Stimulated activated CD4-positive, alpha-beta T cell treated with anti-CD3 and anti-CD28 coated beads, TNF-alpha, amount 100 ng/mL, for 1 hour (primary cell): ENCODE data around the gene SAMD9.
"Not testable (repeated sequence)": the region's sequence is repeated elsewhere in the genome, so short reads cannot be mapped to it uniquely, and the experiment has no call there.

ENCODE experiments used
- DNase-seq, 3 donors: peaks; one replicate each; pipeline ENCODE4 v3.0.0-alpha.2; 2020; ENCODE audit warnings: low read depth in 3 of 3, low spot score in 1 of 3

The SAMD9 gene

GRCh38 chr7:93117852-93118530, at the start of gene SAMD9:
SAMD9 (minus strand) TSS chr7:93117979; CDS start chr7:93106097, 11,882 bp downstream.
- DNase-seq, result peak in 2 of 3 donors; percentile 11 to 12

DNA sequence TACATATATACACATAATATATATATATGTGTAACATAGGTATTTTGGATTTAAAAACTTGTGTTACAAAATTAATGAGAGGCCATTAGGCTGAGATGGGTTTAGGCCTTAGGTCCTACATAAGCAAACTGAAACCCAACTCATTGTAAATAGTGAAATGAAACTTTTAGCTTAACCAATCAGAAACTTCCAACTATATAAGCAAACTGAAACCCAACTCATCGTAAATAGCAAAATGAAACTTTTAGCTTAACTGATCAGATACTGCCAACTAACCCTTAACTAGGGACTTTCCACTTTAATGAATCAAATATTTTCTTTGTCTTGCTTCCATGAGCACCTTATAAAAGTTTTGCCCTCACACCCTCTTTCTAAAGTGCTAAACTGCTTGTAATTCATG, 47.7 kb upstream of the SAMD9 start:
- no peak for DNase-seq

DNA sequence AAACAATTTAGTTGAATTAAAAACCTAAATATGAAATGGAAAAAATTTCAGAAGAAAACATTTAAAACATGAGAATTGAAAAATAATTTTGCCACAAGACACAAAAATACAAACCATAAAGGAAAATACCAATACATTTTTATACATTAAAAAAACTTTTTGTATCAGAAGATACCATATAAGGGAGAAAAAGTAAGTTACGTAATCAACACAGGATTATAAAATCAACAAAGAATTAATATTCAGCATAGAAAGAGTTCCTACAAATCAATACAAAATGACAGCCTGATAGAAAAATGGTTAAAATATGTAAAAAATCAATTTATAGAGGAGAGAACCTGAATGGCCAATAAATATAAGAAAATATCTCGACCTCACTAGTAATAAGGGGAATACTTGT, 47.0 kb upstream of the SAMD9 start:
- DNase-seq, result no peak

GRCh38 chr7:93161181-93161762, 43.5 kb upstream of the SAMD9 start:
- no peak for DNase-seq

DNA sequence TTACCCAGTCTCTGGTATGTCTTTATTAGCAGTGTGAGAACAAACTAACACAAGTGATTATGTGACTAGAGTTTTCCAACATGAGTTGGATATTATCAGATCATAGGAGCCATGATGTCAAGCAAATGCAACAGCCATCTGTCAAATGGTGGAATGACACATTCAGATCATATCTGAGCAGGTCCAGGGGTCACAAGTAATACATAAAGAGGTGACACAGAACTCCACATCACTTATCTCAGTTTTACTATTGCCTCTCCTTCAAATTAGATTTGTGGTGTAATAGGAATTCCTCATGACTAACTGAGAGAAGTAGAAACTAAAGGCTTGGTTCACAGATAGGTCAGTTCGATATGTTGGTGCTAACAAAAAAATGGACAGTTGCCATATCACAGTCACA, 42.6 kb upstream of the SAMD9 start:
- no peak for DNase-seq

- DNase-seq, result no peak
These were observed 41.7 kb upstream of the SAMD9 start for GRCh38 chr7:93159490-93159889.

DNA sequence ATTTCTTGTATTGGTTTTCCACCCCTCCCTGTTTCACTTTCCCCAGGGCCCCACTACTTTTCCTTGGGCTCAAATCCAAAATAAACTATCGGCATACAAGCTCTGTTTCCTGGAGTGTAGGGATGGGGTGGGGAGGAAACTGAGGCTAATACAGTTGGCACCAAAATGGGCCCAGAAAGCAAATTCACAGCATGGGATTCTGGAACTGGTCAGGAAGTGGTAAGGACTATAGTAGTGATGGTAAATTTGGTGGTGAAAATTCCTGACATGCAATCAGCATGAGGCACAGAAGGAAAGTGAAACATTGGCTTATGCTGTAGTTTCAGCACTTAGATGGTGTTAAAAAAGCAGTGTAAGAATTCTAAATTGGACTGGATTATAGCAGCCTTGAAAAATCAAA, 39.1 kb upstream of the SAMD9 start:
- no peak for DNase-seq

GRCh38 chr7:93150200-93150835, 32.5 kb upstream of the SAMD9 start:
- DNase-seq, result no peak

- no peak for DNase-seq
These were observed 30.9 kb upstream of the SAMD9 start for GRCh38 chr7:93148727-93149126.

- DNase-seq, result no peak
These were observed 30.4 kb upstream of the SAMD9 start, which contains the start of gene SAMD9L for GRCh38 chr7:93148144-93148543. SAMD9L (minus strand) TSS chr7:93148385; CDS start chr7:93135971, 12,414 bp downstream.

- peak in 1 of 3 donors; percentile 0 for DNase-seq
These were observed 29.6 kb upstream of the SAMD9 start for GRCh38 chr7:93147363-93147762.

DNA sequence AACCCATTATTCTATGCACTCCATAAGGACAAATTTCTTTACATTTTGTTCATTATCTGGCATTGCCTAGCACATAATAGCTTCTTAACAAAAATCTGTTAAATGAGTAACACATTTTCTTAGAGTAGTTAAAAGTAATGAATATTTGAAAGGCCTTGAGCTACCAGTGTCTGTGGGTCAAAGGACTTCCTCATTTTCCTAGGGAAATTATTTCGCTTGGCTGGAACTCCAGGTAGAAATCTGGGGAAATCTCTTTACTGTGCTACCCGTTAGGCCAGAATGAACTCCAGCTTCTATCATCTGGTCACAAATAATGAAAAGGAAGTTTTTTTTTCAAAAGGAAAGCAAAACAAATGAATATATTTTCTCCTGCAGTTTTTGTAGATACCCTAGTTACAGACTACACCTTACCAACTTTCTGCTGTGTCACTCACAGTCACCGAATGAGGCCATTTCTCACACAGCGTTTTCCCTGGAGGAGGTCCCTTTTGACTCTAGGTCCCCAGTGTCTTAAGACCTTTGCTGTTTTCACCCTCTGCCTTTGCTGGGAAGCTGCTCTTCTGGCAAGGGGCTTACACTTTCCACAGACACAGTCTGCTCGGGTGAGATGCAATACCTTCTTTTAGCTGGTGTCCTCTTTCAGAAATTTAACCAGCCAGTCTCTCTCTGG, 28.8 kb upstream of the SAMD9 start:
- DNase-seq, result no peak

- no peak for DNase-seq
These were observed 28.3 kb upstream of the SAMD9 start for GRCh38 chr7:93146036-93146435.

DNA sequence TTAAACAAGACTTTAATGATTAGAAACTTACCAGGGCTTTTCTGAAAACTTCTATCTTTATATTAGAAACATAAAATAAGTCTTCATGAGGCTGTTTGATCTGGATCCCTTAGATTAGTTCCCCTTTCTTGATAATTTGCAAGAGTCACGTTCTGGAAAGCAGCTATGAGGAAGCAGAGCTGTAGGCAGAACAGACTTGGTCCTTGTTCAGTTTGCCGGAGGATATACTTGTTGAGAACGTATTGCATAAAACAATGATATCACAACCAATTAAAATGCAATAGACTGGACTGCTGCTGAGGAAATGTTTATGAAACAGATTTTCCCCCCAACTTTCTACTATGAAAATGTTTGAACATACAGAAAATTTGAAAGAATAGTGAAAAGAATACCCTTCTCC, 27.6 kb upstream of the SAMD9 start:
- no peak for DNase-seq

DNA sequence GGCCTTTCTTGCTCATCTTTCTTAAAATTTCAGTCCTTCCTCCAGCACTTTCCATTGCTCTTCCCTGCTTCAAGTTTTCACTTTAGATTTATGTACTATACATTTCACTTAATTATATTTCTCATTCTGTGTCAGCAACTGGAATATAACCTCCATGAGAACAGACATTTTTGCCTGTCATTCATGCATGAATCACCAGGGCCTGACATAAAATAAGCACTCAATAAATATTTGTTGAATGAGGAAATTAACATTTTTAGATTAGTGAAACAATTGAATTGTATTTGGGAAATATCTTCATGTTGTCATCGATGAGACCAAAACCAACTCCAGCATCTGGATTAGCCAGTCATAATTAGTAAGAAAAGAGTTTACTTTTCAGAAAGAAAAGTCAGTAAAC, 24.3 kb upstream of the SAMD9 start:
- no peak for DNase-seq

GRCh38 chr7:93140582-93141191, 22.9 kb upstream of the SAMD9 start:
- DNase-seq, result no peak

- DNase-seq, result no peak
These were observed 20.8 kb upstream of the SAMD9 start for GRCh38 chr7:93138576-93138975.

- DNase-seq, result no peak
These were observed 15.2 kb upstream of the SAMD9 start for GRCh38 chr7:93133005-93133404.

DNA sequence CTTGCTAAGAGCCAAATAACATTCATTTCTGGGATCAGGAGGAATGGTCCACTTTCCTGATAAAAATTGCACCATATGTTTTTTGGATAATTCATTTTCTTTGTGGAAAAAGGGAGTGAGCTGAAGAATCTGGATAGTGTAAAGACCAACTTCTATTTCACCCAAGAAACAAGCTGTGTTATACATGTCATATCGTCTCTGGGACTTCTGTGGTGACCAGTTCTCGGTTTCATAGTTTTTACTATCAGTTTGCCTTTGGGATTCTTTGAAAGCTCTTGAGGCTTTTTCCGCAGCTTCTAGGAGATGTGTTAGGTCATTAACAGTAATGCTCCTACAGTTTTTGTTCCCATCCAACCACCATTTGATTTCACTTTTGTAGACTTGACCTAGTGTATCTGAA, 14.4 kb upstream of the SAMD9 start:
- DNase-seq, result no peak

DNA sequence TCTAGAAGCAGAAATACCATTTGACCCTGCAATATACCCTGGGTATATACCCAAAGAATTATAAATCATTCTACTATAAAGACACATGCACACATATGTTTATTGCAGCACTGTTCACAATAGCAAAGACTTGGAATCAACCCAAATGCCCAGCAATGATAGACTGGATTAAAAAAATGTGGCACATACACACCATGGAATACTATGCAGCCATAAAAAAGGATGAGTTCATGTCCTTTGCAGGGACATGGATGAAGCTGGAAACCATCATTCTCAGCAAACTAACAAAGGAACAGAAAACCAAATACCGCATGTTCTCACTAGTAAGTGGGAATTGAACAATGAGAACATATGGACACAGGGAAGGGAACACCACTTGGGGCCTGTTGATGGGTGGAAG, 9.2 kb upstream of the SAMD9 start:
- DNase-seq, result not testable (repeated sequence)

DNA sequence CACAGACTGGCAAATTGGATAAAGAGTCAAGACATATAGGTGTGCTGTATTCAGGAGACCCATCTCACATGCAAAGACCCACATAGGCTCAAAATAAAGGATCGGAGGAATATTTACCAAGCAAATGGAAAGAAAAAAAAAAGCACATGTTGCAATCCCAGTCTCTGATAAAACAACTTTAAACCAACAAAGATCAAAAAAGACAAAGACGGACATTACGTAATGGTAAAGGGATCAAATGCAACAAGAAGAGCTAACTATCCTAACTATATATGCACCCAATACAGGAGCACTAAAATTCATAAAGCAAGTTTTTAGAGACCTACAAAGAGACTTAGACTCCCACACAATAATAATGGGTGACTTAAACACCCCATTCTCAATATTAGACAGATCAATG, 5.8 kb upstream of the SAMD9 start:
- not testable (repeated sequence) for DNase-seq
